Neutrophil (primary cell): ENCODE data around the gene NSD1.

Experiments used
- H3K27ac ChIP-seq: fragments of 200-600 bp; sonication (generic); 2 replicates; pipeline ENCODE4 v1.5.1; 2016; ENCODE audit warnings: mild to moderate bottlenecking, moderate library complexity
- H3K27me3 ChIP-seq: fragments of 200-600 bp; sonication (generic); 2 replicates; pipeline ENCODE4 v1.6.0; 2016; ENCODE audit warnings: mild to moderate bottlenecking
- H3K36me3 ChIP-seq: fragments of 200-600 bp; sonication (generic); 2 replicates; pipeline ENCODE4 v1.5.1; 2017
- H3K4me1 ChIP-seq, 2 experiments: fragments of 200-600 bp in 1 of 2; sonication (generic) in 1 of 2; 1 replicate in 1 of 2; 2 replicates in 1 of 2; pipeline versions ENCODE4 v1.5.1 to v1.6.1; 2013 to 2016; ENCODE audit warnings: low read depth in 1 of 2, low read length in 1 of 2, mild to moderate bottlenecking in 1 of 2, moderate library complexity in 1 of 2; ENCODE audit not compliant: control insufficient read depth in 1 of 2, insufficient read depth in 1 of 2
- H3K4me3 ChIP-seq, 2 experiments: fragments of 200-600 bp in 1 of 2; sonication (generic) in 1 of 2; 1 replicate in 1 of 2; 2 replicates in 1 of 2; pipeline ENCODE4 v1.5.1; 2013 to 2016; ENCODE audit warnings: low read depth in 1 of 2, low read length in 1 of 2, mild to moderate bottlenecking in 1 of 2, moderate library complexity in 1 of 2
- H3K9me3 ChIP-seq: fragments of 200-600 bp; sonication (generic); 2 replicates; pipeline ENCODE4 v1.5.1; 2016
- TF ChIP-seq, protein P1 (sequence below): fragments of 200-600 bp; sonication (generic); IDR thresholded peaks from 2 replicates; pipeline ENCODE4 v1.5.1; 2016; ENCODE audit warnings: antibody characterized with exemption

Gene NSD1

GRCh38 chr5:177154003-177154643 is 20.6 kb downstream of the NSD1 start:
- Histone ChIP-seq H3K4me1 (peaks cover 3 to 4% of the 10 kb centered on the region in 2 experiments), H3K27ac (no peak overlapping the region), H3K4me3 (no peak overlapping the region), H3K27me3 (no peaks in the 10 kb centered on the region), H3K36me3 (peaks cover 45% of the 10 kb centered on the region), H3K9me3 (no peaks in the 10 kb centered on the region)
- TF ChIP-seq, protein P1, sequence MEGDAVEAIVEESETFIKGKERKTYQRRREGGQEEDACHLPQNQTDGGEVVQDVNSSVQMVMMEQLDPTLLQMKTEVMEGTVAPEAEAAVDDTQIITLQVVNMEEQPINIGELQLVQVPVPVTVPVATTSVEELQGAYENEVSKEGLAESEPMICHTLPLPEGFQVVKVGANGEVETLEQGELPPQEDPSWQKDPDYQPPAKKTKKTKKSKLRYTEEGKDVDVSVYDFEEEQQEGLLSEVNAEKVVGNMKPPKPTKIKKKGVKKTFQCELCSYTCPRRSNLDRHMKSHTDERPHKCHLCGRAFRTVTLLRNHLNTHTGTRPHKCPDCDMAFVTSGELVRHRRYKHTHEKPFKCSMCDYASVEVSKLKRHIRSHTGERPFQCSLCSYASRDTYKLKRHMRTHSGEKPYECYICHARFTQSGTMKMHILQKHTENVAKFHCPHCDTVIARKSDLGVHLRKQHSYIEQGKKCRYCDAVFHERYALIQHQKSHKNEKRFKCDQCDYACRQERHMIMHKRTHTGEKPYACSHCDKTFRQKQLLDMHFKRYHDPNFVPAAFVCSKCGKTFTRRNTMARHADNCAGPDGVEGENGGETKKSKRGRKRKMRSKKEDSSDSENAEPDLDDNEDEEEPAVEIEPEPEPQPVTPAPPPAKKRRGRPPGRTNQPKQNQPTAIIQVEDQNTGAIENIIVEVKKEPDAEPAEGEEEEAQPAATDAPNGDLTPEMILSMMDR = no peak

DNA sequence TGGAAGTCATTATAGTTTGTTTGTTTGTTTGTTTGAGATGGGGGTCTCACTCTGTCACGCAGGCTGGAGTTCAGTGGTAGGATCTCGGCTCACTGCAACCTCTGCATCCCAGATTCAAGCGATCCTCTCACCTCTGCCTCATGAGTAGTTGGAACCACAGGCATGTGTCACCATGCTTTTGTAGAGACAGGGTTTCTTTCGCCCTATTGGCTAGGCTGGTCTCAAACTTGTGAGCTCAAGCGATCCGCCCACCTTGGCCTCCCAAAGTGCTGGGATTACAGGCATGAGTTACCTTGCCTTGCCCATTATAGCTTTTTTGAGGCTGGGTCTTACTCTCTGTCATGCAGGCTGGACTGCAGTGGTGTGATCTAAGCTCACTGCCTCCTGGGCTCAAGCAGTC is 28.8 kb downstream of the NSD1 start:
- Histone ChIP-seq H3K27ac (no peak overlapping the region), H3K27me3 (no peaks in the 10 kb centered on the region), H3K4me1 (peaks cover 3 to 4% of the 10 kb centered on the region in 2 experiments), H3K36me3 (peaks cover 32% of the 10 kb centered on the region), H3K4me3 (no peak overlapping the region), H3K9me3 (no peaks in the 10 kb centered on the region)
- TF ChIP-seq, protein P1 = no peak

- Histone ChIP-seq H3K36me3 (peaks cover 30% of the 10 kb centered on the region), H3K4me3 (no peak overlapping the region), H3K27me3 (no peaks in the 10 kb centered on the region), H3K9me3 (no peaks in the 10 kb centered on the region), H3K4me1 (peaks cover 1% of the 10 kb centered on the region in 2 experiments), H3K27ac (no peak overlapping the region)
- TF ChIP-seq, protein P1 = no peak
Measured at GRCh38 chr5:177163500-177163899, 29.9 kb downstream of the NSD1 start.

- Histone ChIP-seq H3K27me3 (no peaks in the 10 kb centered on the region), H3K9me3 (no peaks in the 10 kb centered on the region), H3K4me1 (no peaks in the 10 kb centered on the region), H3K27ac (no peak overlapping the region), H3K36me3 (peaks cover 27% of the 10 kb centered on the region), H3K4me3 (no peak overlapping the region)
- TF ChIP-seq, protein P1 = no peak
Measured at GRCh38 chr5:177169271-177169670, 35.7 kb downstream of the NSD1 start.

DNA sequence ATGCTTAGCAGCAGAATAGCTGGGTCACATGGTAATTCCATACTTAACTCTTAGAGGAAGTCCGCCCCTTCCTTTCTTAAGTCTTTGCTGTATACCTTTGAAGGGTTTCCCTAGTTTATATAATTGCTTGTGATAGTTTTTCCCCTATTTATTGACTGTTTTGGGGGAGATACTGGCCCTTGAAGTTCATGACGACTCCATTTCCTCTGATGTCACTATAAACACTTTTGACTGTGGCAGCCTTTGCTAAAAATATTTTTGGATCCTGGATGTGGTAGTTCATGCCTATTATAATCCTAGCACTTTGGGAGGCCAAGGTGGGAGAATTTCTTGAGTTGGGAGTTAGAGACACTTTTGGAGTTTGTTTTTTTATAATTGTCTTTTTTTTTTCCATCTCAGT is 38.4 kb downstream of the NSD1 start:
- Histone ChIP-seq H3K27me3 (no peaks in the 10 kb centered on the region), H3K9me3 (no peaks in the 10 kb centered on the region), H3K27ac (no peak overlapping the region), H3K4me3 (no peak overlapping the region), H3K36me3 (peaks cover 23% of the 10 kb centered on the region), H3K4me1 (no peaks in the 10 kb centered on the region)
- TF ChIP-seq, protein P1 = no peak
